ENCODE results near the gene IPO7. TPM values are rescaled to one million over a fixed set of nuclear protein-coding genes. Genes with fewer than 3 reads are reported as not detected.

Gene IPO7
- total and polyA plus RNA-seq, 2 of the 13 experiments (the other 11 are each of a cell fraction or from before 2014, with no cell fraction given), result 59.4 to 98.4 TPM

GRCh38 chr11:9462172-9462799 lies 77.8 kb downstream of the IPO7 start (continued):
- TF ChIP-seq CERS6 (CRISPR knock-in tag; IDR thresholded peaks at IDR 0.05), result no peak
- TF ChIP-seq, protein P1, sequence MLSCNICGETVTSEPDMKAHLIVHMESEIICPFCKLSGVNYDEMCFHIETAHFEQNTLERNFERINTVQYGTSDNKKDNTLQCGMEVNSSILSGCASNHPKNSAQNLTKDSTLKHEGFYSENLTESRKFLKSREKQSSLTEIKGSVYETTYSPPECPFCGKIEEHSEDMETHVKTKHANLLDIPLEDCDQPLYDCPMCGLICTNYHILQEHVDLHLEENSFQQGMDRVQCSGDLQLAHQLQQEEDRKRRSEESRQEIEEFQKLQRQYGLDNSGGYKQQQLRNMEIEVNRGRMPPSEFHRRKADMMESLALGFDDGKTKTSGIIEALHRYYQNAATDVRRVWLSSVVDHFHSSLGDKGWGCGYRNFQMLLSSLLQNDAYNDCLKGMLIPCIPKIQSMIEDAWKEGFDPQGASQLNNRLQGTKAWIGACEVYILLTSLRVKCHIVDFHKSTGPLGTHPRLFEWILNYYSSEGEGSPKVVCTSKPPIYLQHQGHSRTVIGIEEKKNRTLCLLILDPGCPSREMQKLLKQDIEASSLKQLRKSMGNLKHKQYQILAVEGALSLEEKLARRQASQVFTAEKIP (CRISPR knock-in tag; IDR thresholded peaks at IDR 0.05; ENCODE audit: borderline replicate concordance), result no peak
- peak; percentile 76 for TF ChIP-seq ZNF460 (CRISPR knock-in tag; IDR thresholded peaks at IDR 0.05; ENCODE audit: borderline replicate concordance)
- TF ChIP-seq, protein P2, sequence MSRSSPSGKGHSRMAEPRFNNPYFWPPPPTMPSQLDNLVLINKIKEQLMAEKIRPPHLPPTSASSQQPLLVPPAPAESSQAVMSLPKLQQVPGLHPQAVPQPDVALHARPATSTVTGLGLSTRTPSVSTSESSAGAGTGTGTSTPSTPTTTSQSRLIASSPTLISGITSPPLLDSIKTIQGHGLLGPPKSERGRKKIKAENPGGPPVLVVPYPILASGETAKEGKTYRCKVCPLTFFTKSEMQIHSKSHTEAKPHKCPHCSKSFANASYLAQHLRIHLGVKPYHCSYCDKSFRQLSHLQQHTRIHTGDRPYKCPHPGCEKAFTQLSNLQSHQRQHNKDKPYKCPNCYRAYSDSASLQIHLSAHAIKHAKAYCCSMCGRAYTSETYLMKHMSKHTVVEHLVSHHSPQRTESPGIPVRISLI (CRISPR knock-in tag; IDR thresholded peaks at IDR 0.05; ENCODE audit: borderline replicate concordance), result 0 out of 2 replicates have a peak, but pooled peaks have one; percentile 13
- no peak for TF ChIP-seq RFX5 (IDR thresholded peaks at IDR 0.05; ENCODE audit: low read depth, low read length)
- no peak for TF ChIP-seq ZBTB39 (CRISPR knock-in tag; IDR thresholded peaks at IDR 0.05)
- no peak for TF ChIP-seq ARNTL (CRISPR knock-in tag; IDR thresholded peaks at IDR 0.05)
- no peak for TF ChIP-seq TOE1 (CRISPR knock-in tag; IDR thresholded peaks at IDR 0.05)
- no peak for TF ChIP-seq ZNF225 (CRISPR knock-in tag; IDR thresholded peaks at IDR 0.05)
- TF ChIP-seq, protein P3, sequence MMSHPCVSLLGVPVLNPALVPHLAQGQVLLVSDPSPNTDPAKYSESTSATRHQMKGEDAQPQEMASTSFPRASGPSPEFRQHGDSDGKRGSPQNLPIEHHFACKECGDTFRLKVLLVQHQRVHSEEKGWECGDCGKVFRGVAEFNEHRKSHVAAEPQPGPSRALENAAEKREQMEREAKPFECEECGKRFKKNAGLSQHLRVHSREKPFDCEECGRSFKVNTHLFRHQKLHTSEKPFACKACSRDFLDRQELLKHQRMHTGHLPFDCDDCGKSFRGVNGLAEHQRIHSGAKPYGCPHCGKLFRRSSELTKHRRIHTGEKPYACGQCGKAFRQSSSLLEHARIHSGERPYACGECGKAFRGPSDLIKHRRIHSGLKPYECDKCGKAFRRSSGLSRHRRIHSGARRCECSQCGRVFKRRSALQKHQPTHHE (CRISPR knock-in tag; IDR thresholded peaks at IDR 0.05; ENCODE audit: borderline replicate concordance), result no peak
- TF ChIP-seq ZNF264 (CRISPR knock-in tag; IDR thresholded peaks at IDR 0.05), result no peak
- no peak for TF ChIP-seq RELA (CRISPR knock-in tag; IDR thresholded peaks at IDR 0.05)
- TF ChIP-seq TCF7L2 (IDR thresholded peaks at IDR 0.05; ENCODE audit: low read depth, low read length), result no peak
- no peak for TF ChIP-seq ZNF556 (CRISPR knock-in tag; IDR thresholded peaks at IDR 0.05; ENCODE audit: borderline replicate concordance)
- TF ChIP-seq, protein P4, sequence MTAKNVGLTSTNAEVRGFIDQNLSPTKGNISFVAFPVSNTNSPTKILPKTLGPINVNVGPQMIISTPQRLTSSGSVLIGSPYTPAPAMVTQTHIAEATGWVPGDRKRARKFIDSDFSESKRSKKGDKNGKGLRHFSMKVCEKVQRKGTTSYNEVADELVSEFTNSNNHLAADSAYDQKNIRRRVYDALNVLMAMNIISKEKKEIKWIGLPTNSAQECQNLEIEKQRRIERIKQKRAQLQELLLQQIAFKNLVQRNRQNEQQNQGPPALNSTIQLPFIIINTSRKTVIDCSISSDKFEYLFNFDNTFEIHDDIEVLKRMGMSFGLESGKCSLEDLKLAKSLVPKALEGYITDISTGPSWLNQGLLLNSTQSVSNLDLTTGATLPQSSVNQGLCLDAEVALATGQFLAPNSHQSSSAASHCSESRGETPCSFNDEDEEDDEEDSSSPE (CRISPR knock-in tag; IDR thresholded peaks at IDR 0.05), result no peak
- no peak for TF ChIP-seq BCL6 (CRISPR knock-in tag; IDR thresholded peaks at IDR 0.05)
- TF ChIP-seq, protein P5, sequence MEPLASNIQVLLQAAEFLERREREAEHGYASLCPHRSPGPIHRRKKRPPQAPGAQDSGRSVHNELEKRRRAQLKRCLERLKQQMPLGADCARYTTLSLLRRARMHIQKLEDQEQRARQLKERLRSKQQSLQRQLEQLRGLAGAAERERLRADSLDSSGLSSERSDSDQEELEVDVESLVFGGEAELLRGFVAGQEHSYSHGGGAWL (CRISPR knock-in tag; IDR thresholded peaks at IDR 0.05), result no peak
- no peak for TF ChIP-seq ZSCAN9 (CRISPR knock-in tag; IDR thresholded peaks at IDR 0.05; ENCODE audit: borderline replicate concordance)

Measured in HepG2 (cell line).